GM12878 (cell line): Measurements from ENCODE around the gene ABCG1. TPM values are rescaled to one million over a fixed set of nuclear protein-coding genes. Genes with fewer than 3 reads are reported as not detected.

ENCODE experiments used
- ATAC-seq: fragments of 200-7000 bp; cut with Tn5 transposase; 3 replicates; pipeline ENCODE4 v1.9.1; 2020; ENCODE audit warnings: mild to moderate bottlenecking, moderate library complexity
- BruUV-seq: library from RNA; stranded (reverse); fragments of 400-500 nt; replicated peaks from 2 replicates; lab custom pipeline; 2021; lab: Mats Ljungman, UMichigan
- CTCF ChIA-PET: fragments of 300-600 bp; sonication (Branson Sonifier 250); formaldehyde crosslinking; extraction: SDS; loops from one replicate; lab custom pipeline; 2021; ENCODE audit warnings: inconsistent platforms; lab: Yijun Ruan, JAX
- POLR2A ChIA-PET: fragments of 350-600 bp; formaldehyde crosslinking; extraction: SDS; loops from one replicate; lab custom pipeline; 2021; ENCODE audit warnings: inconsistent platforms; lab: Charles Lee
- RAD21 ChIA-PET: fragments of 300-600 bp; sonication (Branson Sonifier 250); formaldehyde crosslinking; loops from one replicate; lab custom pipeline; 2023; ENCODE audit warnings: antibody characterized with exemption; ENCODE audit not compliant: unreplicated experiment; lab: Charles Lee
- SMC1A ChIA-PET: fragments of 300-600 bp; sonication (Branson Sonifier 250); formaldehyde crosslinking; loops from one replicate; lab custom pipeline; 2023; ENCODE audit not compliant: unreplicated experiment, uncharacterized antibody; lab: Charles Lee
- DNase-seq: peaks from one replicate; pipeline ENCODE4 v3.0.0-alpha.2; 2011; ENCODE audit warnings: low read depth, low spot score
- FAIRE-seq: peaks from 3 replicates; lab custom pipeline; 2011; peaks lifted over from hg19 to GRCh38; lab: Jason Lieb, UNC
- H2AFZ ChIP-seq: 2 replicates; pipeline ENCODE4 v1.6.0; 2011; ENCODE audit warnings: low read depth, low read length, control low read depth; ENCODE audit not compliant: control insufficient read depth
- H3K27ac ChIP-seq: 2 replicates; pipeline ENCODE4 v1.5.1; 2011; ENCODE audit warnings: control low read depth; ENCODE audit not compliant: control insufficient read depth, insufficient read depth
- H3K27me3 ChIP-seq, 2 experiments: replicated peaks in 1 of 2; 2 replicates each; pipeline versions ENCODE4 v1.6.0 to v1.6.1; 2011; ENCODE audit warnings: low read length in 1 of 2; ENCODE audit not compliant: control insufficient read depth in 2 of 2, insufficient read depth in 2 of 2
- H3K36me3 ChIP-seq, 2 experiments: 2 replicates each; pipeline ENCODE4 v1.5.1; 2011; ENCODE audit warnings: low read length in 1 of 2; ENCODE audit not compliant: control insufficient read depth in 2 of 2, insufficient read depth in 2 of 2
- H3K4me1 ChIP-seq: 2 replicates; pipeline ENCODE4 v1.6.1; 2011; ENCODE audit warnings: mild to moderate bottlenecking, low read length, moderate library complexity, mixed read lengths; ENCODE audit not compliant: control insufficient read depth, insufficient read depth
- H3K4me2 ChIP-seq: 2 replicates; pipeline ENCODE4 v1.6.0; 2011; ENCODE audit warnings: control low read depth; ENCODE audit not compliant: control insufficient read depth, insufficient read depth
- H3K4me3 ChIP-seq: fragments of 200-600 bp; sonication (generic); 2 replicates; pipeline ENCODE4 v1.5.1; 2016
- H3K79me2 ChIP-seq: 2 replicates; pipeline ENCODE4 v1.6.0; 2011; ENCODE audit warnings: low read length; ENCODE audit not compliant: control insufficient read depth, insufficient read depth
- H3K9ac ChIP-seq: 2 replicates; pipeline ENCODE4 v1.8.0; 2011; ENCODE audit warnings: low read length, control low read depth, mixed read lengths; ENCODE audit not compliant: control insufficient read depth, insufficient read depth
- H3K9me3 ChIP-seq: replicated peaks from 3 replicates; pipeline ENCODE4 v1.5.1; 2011; ENCODE audit warnings: mild to moderate bottlenecking, low read length; ENCODE audit not compliant: control insufficient read depth, insufficient read depth
- H4K20me1 ChIP-seq: 2 replicates; pipeline ENCODE4 v1.6.0; 2011; ENCODE audit not compliant: control insufficient read depth, insufficient read depth
- ATF7 ChIP-seq: fragments of 450-650 bp; IDR thresholded peaks from 2 replicates; pipeline ENCODE4 v1.6.1; 2016; ENCODE audit warnings: low read depth, mild to moderate bottlenecking
- CHD2 ChIP-seq: IDR thresholded peaks from 2 replicates; pipeline ENCODE4 v1.6.1; 2011; ENCODE audit warnings: low read depth, low read length, improper control_type of control experiment, borderline replicate concordance
- ESRRA ChIP-seq: IDR thresholded peaks from 2 replicates; pipeline ENCODE4 v1.6.1; 2012; ENCODE audit warnings: mild to moderate bottlenecking, low read length, improper control_type of control experiment
- GABPA ChIP-seq: IDR thresholded peaks from 2 replicates; pipeline ENCODE4 v1.6.1; 2014; ENCODE audit warnings: antibody characterized with exemption, low read depth, mild to moderate bottlenecking, inconsistent platforms
- GATAD2B ChIP-seq: fragments of 450-650 bp; conservative IDR thresholded peaks from 2 replicates; pipeline ENCODE4 v1.6.1; 2017; ENCODE audit warnings: low read depth, mild to moderate bottlenecking, moderate library complexity
- HCFC1 ChIP-seq: fragments of 150-350 bp; IDR thresholded peaks from 2 replicates; pipeline ENCODE4 v1.6.1; 2014; ENCODE audit warnings: low read length
- IKZF1 ChIP-seq: fragments of 450-650 bp; conservative IDR thresholded peaks from 2 replicates; pipeline ENCODE4 v1.6.1; 2017; ENCODE audit warnings: antibody characterized with exemption, mild to moderate bottlenecking
- KDM1A ChIP-seq: fragments of 200-600 bp; sonication (generic); IDR thresholded peaks from 2 replicates; pipeline ENCODE4 v1.6.1; 2016; ENCODE audit warnings: borderline replicate concordance
- NR2C1 ChIP-seq: fragments of 450-650 bp; IDR thresholded peaks from 2 replicates; pipeline ENCODE4 v1.6.1; 2017; ENCODE audit warnings: antibody characterized with exemption, mild to moderate bottlenecking, moderate library complexity
- PAX5 ChIP-seq: IDR thresholded peaks from 2 replicates; pipeline ENCODE4 v1.6.1; 2011; ENCODE audit warnings: low read depth, low read length, borderline replicate concordance
- POLR2AphosphoS5 ChIP-seq: IDR thresholded peaks from 2 replicates; pipeline ENCODE4 v1.6.1; 2011; ENCODE audit warnings: mild to moderate bottlenecking, low read length, inconsistent platforms
- RELA ChIP-seq: fragments of 450-650 bp; IDR thresholded peaks from 2 replicates; pipeline ENCODE4 v1.8.0; 2014; ENCODE audit warnings: borderline replicate concordance; ENCODE audit not compliant: partially characterized antibody
- SP1 ChIP-seq: IDR thresholded peaks from one replicate; pipeline ENCODE4 v1.6.1; 2011; ENCODE audit warnings: low read depth, low read length
- TCF12 ChIP-seq: IDR thresholded peaks from 2 replicates; pipeline ENCODE4 v1.6.1; 2011; ENCODE audit warnings: low read depth, mild to moderate bottlenecking, low read length
- ZBTB33 ChIP-seq: fragments of 450-650 bp; IDR thresholded peaks from 2 replicates; pipeline ENCODE4 v1.6.1; 2017; ENCODE audit warnings: mild to moderate bottlenecking
- WGBS: methylation state at CpG from one replicate; pipeline ENCODE4 v1.1.6; 2016; ENCODE audit warnings: low lambda C conversion rate; ENCODE audit not compliant: insufficient replicate concordance, insufficient coverage; ENCODE audit errors: missing lambda C conversion rate; 5-methylcytosine and 5-hydroxymethylcytosine counted together
- in situ Hi-C: fragments of 300-500 bp; cut with MboI; formaldehyde crosslinking; loops from 9 replicates; pipeline ENCODE4 v1.14.3; 2018; ENCODE audit warnings: mixed read lengths
- intact Hi-C: fragments of 100-400 bp; cut with micrococcal nuclease; formaldehyde crosslinking; loops from one replicate; pipeline ENCODE4 v1.14.2; 2022; ENCODE audit not compliant: unreplicated experiment
- polyA plus RNA-seq, 11 experiments: library from polyadenylated mRNA; depleted of rRNA in 4 of 11; unstranded in 6 of 11; stranded (reverse) in 5 of 11; fragments of >200 nt; fragmentation: Nextera tagmentation in 4 of 11; fragmentation: Illumina TruSeq in 1 of 11; extraction: Ambion mirVana in 4 of 11; extraction: Trizol in 1 of 11; gene quantifications; 1 replicate in 1 of 11; 2 replicates in 10 of 11; pipeline versions ENCODE4 v1.2.1 to v1.2.3, GENCODE V29; 2011 to 2016; ENCODE audit warnings: inconsistent platforms in 2 of 11, missing spikeins in 2 of 11, low read depth in 1 of 11
- total RNA-seq, 4 experiments: library from RNA; depleted of rRNA in 3 of 4; stranded (reverse); fragments of >200 nt in 3 of 4; fragmentation: Illumina TruSeq in 1 of 4; extraction: Trizol in 1 of 4; gene quantifications; 2 replicates each; pipeline versions ENCODE4 v1.2.1 to v1.2.3, GENCODE V29; 2013 to 2021
- TF ChIP-seq, protein P1 (sequence below): fragments of 450-650 bp; IDR thresholded peaks from 2 replicates; pipeline ENCODE4 v1.6.1; 2016; ENCODE audit warnings: mild to moderate bottlenecking, moderate library complexity, borderline replicate concordance
- TF ChIP-seq, protein P2 (sequence below): fragments of 450-650 bp; IDR thresholded peaks from 2 replicates; pipeline ENCODE4 v1.6.1; 2017; ENCODE audit warnings: borderline replicate concordance

Gene ABCG1
- total and polyA plus RNA-seq, 10 of the 15 experiments (the other 5 are each of a cell fraction or from before 2014, with no cell fraction given): 0.59 to 19.3 (median 5.7) TPM

DNA sequence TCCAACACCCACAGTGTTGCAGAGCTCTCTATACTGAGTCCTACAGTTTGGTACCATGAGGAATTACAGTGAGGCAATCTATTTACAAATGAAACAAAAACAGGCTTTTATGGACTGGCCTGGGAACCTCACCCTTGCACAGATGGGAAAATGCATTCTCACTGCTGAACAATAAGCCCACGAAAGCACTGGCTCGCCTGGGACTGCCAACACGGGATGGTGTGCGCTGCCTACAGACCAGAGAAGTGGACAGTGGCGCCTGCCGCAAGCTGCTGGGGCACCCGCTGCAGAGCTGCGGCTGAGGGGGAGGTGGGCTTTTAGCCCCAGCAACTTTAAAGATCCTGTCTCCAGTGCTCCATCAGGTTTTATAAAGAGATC, 28.5 kb upstream of the ABCG1 start:
- no peaks in the 10 kb centered on the region for H3K36me3 ChIP-seq
- intact Hi-C loops: no loop called here
- no peak overlapping the region for H3K4me2 ChIP-seq
- H3K27ac ChIP-seq: no peak overlapping the region
- no peaks in the 10 kb centered on the region; the same call in 1 of the 3 replicates for H3K9me3 ChIP-seq
- TF ChIP-seq RELA (no peak), PAX5 (no peak), HCFC1 (no peak), CHD2 (no peak), POLR2AphosphoS5 (no peak), TCF12 (no peak), GABPA (no peak), ESRRA (no peak), ATF7 (no peak), KDM1A (no peak), ZBTB33 (no peak), GATAD2B (no peak), SP1 (no peak), IKZF1 (no peak), NR2C1 (no peak)
- TF ChIP-seq, protein P1, sequence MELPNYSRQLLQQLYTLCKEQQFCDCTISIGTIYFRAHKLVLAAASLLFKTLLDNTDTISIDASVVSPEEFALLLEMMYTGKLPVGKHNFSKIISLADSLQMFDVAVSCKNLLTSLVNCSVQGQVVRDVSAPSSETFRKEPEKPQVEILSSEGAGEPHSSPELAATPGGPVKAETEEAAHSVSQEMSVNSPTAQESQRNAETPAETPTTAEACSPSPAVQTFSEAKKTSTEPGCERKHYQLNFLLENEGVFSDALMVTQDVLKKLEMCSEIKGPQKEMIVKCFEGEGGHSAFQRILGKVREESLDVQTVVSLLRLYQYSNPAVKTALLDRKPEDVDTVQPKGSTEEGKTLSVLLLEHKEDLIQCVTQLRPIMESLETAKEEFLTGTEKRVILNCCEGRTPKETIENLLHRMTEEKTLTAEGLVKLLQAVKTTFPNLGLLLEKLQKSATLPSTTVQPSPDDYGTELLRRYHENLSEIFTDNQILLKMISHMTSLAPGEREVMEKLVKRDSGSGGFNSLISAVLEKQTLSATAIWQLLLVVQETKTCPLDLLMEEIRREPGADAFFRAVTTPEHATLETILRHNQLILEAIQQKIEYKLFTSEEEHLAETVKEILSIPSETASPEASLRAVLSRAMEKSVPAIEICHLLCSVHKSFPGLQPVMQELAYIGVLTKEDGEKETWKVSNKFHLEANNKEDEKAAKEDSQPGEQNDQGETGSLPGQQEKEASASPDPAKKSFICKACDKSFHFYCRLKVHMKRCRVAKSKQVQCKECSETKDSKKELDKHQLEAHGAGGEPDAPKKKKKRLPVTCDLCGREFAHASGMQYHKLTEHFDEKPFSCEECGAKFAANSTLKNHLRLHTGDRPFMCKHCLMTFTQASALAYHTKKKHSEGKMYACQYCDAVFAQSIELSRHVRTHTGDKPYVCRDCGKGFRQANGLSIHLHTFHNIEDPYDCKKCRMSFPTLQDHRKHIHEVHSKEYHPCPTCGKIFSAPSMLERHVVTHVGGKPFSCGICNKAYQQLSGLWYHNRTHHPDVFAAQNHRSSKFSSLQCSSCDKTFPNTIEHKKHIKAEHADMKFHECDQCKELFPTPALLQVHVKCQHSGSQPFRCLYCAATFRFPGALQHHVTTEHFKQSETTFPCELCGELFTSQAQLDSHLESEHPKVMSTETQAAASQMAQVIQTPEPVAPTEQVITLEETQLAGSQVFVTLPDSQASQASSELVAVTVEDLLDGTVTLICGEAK: no peak
- TF ChIP-seq, protein P2, sequence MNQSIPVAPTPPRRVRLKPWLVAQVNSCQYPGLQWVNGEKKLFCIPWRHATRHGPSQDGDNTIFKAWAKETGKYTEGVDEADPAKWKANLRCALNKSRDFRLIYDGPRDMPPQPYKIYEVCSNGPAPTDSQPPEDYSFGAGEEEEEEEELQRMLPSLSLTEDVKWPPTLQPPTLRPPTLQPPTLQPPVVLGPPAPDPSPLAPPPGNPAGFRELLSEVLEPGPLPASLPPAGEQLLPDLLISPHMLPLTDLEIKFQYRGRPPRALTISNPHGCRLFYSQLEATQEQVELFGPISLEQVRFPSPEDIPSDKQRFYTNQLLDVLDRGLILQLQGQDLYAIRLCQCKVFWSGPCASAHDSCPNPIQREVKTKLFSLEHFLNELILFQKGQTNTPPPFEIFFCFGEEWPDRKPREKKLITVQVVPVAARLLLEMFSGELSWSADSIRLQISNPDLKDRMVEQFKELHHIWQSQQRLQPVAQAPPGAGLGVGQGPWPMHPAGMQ: no peak
- H2AFZ ChIP-seq: no peak overlapping the region
- in situ Hi-C loops: no loop called here
- no peak overlapping the region for H3K9ac ChIP-seq
- ChIA-PET POLR2A (interaction anchor here (0.5 to 0.9 kb wide), 4 partner anchors 11 to 524 kb away, joined by 3 to 7 read pairs (median 4); no protein-coding TSS in a partner anchor), CTCF (interaction anchor here (1.3 to 1.6 kb wide), 4 partner anchors 9 to 69 kb away, joined by 5 to 6 read pairs (median 6); no protein-coding TSS in a partner anchor), SMC1A (interaction anchor here (1.1 to 1.4 kb wide), 2 partner anchors 11 to 35 kb away, joined by 3 read pairs; no protein-coding TSS in a partner anchor), RAD21 (interaction anchor here (0.9 to 1.1 kb wide), 4 partner anchors 26 to 38 kb away, joined by 3 to 5 read pairs (median 4); no protein-coding TSS in a partner anchor)
- DNase-seq: no peak
- H3K4me3 ChIP-seq: no peak overlapping the region
- H3K27me3 ChIP-seq: no peaks in the 10 kb centered on the region
- WGBS: 91% methylated on average over 8 of the region's 8 CpGs
- FAIRE-seq: no peak
- H4K20me1 ChIP-seq: no peaks in the 10 kb centered on the region; the same call in 1 of the 2 replicates
- no peak for ATAC-seq
- H3K79me2 ChIP-seq: no peaks in the 10 kb centered on the region
- no TSS peak for BruUV-seq
- H3K4me1 ChIP-seq: peaks cover 19% of the 10 kb centered on the region
